SKM-1 treated with dmso at 0.1 percent for 144 hours (cell line): ENCODE data around the gene PHF21A.

ENCODE experiments used
- DNase-seq: peaks from one replicate; lab custom pipeline; 2025; ENCODE audit not compliant: unreplicated experiment; lab: John Stamatoyannopoulos, UW

Gene PHF21A

DNA sequence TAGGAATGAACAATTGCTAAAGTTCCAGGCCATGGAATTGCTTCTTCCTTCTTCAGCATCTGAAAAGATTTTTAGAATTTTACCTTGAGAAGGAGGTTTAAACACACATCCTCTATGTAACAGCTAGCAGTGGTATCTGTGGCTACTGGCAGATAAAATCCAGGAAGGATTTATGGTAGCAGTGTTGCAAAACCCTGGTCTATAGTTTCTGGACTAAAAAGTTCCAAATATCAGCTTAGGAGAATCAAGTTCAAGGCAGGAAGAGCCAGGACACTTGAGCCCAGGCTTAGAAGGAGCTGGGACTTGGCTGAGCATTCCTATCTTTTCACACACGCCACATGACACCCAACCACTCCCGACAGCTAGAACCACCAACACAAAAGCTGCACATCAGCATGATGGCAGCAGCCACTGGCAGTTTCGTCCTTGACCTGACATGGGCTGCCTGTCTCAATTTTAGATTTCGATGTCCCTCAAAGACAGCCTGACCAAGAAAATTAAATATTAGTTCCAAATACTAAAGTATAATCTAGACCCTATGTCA, 184.7 kb downstream of the PHF21A start:
- DNase-seq, result no peak

DNA sequence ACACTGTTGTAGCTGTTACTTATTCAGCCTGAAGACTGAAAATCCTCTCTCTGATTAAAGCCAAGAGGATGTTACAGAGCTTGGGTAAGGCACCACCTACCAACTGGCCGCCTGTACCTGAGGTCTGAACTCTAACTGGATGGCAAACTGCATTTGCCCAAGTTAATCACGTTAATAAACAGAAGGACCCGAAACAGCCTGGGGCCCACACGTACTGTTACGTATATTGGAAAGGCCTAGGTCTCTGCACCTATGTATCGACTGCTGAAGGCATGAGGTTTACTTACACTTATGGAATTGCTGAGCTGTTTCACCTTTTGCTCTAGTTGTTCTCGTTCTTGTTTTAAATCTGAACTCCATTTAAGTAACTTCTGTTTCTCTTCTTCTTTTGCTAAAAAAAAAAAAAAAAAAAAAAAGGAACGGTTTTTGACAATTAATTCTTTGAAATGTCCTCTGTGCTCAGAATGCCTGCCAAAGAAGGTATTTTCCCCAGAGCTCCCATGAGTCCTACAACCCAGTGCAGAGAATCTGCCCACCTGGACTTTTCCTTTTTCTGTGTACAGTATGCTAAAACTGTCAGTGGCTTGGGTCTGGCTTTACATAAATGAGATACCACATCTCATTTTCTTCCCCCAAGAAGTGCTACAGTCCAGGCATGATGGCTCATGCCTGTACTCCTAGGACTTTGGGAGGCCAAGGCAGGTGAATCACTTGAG, 185.7 kb downstream of the PHF21A start:
- DNase-seq, result no peak

DNA sequence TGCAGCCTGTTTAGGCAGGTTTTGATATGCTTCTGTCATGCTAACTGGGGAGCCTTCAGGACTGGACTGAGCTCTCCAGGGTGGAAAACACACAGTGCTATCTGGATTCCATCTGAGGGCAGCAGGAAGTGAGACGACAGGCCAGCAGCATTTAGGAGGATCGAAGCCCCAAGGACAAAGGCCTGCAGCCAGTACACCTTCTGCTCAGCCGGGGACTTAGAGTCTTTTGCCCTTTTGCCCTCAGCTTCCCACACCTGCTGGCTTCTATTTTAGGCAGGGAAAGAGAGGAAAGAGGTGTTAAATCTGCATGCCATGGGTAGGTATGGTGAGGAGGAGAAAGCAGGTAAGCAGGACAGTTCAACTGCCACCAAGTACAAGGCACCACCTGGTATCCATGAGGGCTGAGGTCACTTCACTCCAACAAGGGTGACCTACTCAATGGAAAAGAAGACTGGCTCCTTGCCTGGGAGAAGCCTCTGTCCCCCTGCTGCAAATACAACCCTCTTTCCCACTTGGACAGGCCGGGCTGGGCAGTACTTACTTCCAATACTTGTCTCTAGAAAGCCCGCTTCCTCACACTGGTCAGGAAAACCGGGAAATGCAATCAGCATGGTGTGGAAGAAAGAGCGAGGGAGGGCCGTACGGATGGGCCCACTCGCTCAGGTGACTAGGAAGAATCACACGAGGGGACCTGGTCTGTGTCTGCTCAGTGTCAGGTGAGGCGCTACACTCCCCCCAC, 186.5 kb downstream of the PHF21A start:
- no peak for DNase-seq

DNA sequence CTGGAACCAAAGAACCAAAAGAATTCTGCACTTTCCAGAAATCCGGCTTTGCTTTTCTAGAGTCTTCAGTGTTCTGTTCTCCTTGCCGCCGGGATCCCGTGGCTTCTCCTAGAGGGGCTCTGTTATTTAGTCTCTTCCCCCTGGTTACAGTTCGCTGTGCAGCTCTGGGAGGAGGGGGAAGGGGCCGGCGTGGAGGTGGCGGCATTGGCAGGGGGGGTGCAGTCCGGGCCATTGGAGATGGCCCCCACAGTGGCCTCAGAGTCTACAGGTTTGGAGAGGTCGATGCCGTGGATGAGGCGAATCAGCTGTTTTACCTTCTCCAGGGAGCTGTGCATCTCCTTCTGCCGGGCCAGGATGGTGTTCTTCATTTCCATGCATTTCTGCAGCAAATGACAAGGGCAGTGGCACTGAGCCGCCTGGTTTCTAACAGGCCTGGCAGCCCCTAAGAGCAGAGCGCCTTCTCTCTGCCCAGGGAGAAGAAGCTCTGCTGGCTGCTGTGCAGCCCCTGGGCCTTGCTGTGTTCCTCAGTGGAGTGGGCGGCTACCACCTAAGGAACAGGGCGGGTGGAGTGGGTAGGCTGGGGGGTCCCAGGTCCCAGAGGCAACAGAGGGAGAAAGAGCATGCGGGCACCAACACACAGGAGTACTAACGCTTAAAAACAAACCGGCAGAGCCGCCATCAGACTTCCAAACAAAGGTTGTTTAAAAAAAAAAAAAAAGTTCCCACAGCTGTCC, 187.2 kb downstream of the PHF21A start:
- no peak for DNase-seq

DNA sequence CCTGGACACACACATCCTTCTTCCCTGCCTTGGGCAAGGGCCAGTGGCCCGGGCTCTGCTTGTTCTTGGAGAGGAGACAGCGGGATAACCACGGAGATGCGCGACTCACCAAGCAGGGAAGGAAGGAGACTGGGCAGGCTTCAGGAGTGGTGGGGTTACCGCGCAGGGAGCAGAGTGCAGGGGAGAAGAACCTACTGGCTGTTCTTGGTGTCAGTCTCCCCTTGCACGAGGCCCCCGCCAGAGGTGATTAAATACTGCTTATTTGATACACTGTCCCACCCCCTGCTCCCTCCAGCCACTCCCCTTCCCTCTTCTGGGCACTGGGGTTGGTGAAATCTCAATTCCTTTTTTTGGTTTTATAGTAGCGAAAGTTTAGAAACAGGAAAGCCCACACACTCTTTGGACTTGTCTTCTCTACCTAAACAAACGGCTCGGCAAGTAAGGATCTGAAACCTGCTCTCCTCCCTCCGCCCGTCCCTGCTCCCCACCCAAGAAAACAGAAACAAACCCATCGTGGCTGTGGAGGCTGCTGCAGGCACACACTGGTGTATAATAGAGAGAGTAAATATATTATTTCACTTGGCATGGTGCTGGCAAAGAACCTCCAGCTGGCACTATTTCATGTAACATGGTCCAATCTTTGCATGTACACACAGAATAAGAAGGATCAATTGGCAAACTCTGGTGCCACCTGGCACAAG, 188.0 kb downstream of the PHF21A start:
- DNase-seq, result no peak

DNA sequence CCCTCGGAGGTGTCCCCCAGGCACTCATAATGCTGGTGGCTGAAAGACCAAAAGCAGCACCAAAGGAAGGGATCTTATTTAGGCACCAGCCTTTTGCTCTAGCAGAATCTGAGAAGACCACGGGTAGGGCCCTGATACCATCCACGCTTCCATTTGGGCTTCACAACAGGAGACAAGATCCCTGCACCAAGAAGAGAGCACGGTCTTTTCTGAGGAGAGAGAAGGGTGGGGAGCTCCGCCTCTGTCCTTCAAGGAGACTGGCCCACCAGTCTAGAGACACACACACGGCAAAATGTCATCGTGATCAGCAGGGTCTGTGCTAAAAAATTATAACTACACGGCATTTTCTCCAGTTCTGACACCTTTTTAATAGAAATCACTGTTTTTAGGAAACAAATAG, 189.0 kb downstream of the PHF21A start:
- DNase-seq, result no peak

DNA sequence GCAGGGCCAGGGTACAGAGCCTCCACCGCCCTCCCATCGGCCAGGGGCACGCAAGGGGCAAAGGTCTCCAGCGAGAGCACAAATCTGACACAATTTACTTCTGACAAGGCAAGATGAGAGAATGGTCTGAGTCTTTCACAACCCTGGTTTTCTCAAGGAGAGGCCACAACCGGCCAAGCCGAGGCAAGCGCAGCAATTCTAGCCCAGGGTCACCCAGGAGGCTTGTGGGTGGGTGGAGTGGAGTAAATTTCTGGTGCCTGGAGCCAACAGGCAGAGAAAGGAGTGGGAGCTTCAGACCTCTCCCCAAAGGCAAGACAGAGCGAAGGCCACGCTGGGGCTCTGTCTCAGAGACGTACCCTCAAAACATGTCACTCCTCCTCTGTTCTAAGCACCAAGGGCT, 189.5 kb downstream of the PHF21A start:
- no peak for DNase-seq

DNA sequence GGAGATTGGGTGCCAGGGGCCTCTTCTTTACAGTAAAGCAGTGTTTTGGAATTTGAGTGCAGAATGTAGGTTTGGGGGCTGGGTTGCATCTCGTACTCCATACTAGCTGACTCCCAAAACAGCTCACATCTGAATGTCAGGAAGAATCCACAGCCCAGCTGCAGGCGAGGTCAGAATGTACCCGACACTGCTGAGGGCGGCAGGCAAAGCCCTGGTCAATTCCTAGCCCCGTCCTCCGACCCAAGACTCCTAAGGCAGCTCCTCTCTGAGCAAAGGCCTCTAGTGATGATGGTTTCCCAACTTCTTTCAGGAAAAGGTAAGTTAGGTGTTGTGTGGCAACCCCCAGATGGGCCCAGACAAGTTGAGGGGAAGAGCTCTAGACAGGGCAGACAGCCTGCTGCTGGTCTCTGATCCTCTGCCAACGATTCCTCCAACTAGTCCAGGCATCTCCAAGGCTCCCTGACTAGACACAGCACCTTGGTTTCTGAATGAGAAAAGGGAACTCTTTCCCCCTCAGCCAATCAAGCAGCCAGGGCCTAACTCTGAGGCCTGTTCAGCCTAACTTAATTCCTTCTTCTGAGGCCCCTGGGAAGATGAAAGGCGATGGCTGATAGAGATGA, 190.2 kb downstream of the PHF21A start:
- DNase-seq, result no peak

DNA sequence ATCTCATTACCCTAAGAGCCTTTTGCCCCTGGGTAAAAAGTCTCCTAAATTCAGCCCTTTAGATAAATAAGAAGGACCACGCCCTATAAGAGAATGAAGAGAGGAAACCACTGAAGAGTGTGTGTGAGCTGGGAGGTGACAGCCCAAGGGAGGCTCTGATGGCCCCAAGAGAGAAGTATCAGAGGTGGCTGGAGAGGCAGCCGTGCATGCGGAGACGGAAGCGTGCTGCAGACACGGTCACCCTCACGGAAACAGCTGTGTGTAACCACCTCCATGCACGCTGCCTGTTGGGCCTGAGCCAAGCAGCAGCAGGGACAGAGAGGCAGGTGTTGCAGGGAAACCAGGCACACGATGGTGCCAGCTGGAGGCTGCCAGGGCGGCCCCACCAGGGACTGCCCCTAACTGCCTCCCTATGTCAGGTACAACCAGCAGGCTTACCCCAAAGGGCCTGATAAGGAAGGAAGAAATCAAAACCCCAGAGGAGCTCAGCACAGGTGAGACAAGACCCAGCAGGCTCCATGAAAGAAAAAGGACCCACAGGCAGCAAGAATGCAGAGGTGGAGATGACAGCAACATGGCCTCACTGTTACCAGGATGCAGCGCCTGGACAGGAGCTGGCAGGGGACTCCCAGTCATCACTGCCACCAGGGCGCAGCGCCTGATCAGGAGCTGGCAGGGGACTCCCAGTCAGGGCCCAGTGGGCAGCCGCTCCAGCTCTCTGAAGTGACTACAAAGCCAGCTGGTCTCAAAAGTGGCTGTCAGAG, 191.0 kb downstream of the PHF21A start:
- no peak for DNase-seq

DNA sequence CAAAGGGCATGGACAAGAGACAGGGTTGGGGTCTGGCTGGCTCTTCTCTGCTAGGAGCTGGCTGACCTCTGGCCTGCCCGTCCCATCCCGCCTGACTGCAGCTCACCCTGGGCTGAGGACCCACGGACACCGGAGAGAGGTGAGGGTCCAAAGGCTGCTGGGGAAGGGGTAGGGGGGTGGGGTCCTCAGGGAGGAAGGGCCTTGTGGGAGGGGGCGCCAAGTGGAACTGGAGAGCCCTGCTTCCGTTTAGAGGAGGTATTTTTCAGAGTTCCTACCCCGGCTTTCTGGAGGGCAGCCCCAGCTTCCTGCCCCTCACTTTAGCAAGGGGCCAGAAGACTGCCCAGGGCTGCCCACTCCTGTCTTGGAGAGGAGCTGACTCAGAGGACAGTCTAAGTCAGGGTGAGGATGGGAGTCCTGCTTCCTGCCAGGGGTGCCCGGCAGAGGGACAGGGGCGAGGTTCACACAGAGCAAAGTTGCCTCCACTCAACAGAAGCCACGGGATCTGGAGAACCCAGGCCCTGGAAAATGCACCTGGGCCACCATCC, 191.7 kb downstream of the PHF21A start:
- DNase-seq, result no peak

DNA sequence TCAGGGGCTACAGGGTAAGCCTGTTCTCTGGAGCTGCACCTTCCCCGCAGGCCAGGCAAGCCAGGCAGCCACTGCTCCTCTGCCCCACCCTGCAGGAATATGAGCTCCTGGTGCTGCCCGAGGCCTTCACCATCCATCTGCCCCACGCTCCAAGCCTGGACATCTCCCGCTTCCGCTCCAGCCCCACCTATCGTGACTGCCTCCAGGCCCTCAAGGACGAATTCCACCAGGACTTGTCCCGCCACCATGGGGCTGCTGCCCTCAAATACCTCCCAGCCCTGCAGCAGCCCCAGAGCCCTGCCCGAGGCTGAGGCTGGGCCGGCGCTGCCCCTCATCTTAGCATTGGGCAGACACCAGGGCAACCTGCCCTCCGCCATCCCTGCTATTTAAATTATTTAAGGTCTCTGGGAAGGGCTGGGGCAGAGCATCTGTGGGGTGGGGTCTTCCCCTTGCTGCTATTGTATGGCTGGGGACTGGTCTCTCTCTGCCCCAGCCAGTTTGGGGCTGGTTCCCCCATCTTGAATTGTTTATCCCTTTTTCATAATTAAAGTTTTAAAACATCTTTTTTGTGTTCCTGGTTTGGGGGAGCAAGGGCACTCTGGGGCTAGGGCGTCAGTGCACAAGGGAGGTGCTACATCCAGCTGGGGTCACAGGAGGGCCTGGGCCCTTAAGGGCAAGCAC, 192.6 kb downstream of the PHF21A start:
- DNase-seq, result no peak

DNA sequence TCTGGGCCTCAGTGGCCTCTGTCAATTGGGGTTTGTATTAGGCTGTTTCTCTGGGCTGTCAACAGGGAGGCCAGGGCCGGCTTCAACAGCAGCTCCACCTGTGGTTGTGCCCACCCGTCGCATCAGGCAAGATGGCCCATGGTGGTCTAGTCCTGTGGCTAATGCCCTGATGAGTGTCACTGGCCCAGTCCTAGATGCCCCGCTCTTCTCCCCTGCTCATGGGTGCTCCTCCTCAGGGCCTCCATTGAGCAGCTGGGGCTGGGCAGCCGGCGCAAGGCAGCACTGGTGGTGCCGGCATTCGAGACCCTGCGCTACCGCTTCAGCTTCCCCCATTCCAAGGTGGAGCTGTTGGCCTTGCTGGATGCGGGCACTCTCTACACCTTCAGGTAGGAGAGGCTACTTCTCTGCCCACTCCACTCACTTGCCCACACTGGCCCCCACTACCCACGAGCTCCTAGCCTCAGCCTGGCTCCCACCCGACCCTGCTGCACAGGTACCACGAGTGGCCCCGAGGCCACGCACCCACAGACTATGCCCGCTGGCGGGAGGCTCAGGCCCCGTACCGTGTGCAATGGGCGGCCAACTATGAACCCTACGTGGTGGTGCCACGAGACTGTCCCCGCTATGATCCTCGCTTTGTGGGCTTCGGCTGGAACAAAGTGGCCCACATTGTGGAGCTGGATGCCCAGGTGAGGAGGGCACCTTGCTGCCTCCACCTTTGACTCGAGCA, 193.4 kb downstream of the PHF21A start:
- no peak for DNase-seq

DNA sequence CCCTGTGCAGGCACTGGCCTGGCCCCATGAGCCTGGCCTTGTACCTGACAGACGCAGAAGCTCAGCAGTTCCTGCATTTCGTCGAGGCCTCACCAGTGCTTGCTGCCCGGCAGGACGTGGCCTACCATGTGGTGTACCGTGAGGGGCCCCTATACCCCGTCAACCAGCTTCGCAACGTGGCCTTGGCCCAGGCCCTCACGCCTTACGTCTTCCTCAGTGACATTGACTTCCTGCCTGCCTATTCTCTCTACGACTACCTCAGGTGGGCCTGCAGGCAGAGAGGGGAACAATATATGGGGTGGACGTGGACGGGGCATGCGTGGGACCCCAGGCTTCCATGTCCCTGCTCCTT, 193.9 kb downstream of the PHF21A start:
- no peak for DNase-seq

DNA sequence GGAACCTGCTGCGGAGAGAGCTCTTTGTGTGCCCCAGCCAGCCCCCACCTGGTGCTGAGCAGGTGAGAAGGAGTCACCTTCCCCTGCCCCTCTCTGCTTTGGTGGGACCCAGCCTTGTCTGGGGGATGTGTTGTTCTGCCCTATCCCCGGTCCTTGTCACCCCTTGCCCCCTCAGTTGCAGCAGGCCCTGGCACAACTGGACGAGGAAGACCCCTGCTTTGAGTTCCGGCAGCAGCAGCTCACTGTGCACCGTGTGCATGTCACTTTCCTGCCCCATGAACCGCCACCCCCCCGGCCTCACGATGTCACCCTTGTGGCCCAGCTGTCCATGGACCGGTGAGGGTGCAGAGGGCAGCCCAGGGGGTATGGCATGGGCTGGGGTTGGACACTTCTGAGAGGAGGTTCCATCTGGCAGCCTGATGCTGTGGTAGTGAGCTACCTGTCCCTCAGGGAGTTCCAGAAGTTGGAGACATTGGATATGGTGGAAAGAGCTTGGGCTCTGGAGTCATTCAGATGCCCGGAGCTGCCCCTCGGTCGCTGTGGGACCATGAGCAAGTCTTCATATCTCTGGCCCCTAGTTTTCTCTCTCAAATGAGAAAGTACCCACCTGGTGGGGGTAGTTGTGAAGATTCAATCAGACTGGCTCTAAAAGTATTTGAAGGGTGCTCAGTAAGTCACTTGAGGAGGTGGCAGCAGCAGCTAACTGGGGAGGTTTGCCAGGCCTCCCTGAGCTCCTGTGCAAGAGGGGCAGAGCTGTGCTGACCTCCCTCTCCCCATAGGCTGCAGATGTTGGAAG, 194.5 kb downstream of the PHF21A start:
- DNase-seq, result no peak

DNA sequence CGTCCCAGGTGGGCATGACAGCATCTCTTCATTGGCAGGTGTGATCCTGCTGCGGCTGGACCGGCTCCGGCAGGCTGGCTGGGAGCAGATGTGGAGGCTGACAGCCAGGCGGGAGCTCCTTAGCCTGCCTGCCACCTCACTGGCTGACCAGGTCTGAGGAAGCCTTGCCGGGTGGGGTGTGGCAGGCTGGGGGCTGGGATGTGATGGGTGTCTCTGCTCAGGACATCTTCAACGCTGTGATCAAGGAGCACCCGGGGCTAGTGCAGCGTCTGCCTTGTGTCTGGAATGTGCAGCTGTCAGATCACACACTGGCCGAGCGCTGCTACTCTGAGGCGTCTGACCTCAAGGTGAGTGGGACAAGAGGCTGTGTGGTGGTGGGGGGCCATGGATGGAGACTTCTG, 195.3 kb downstream of the PHF21A start:
- DNase-seq, result no peak

DNA sequence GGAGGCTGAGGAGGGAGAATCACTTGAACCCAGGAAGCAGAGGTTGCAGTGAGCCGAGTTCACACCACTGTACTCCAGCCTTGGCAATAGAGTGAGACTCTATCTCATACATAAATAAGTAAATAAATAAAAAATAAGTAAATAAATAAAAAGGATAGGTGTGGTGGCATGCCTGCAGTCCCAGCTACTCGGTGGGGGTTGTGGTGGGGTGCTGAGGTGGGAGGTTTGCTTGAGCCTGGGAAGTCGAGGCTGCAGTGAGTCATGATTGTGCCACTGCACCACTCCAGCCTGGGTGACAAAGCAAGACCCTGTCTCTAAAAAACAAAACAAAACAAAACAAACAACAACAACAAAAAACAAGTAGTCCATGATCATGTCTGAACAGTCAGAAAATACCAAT, 195.7 kb downstream of the PHF21A start:
- DNase-seq, result no peak

DNA sequence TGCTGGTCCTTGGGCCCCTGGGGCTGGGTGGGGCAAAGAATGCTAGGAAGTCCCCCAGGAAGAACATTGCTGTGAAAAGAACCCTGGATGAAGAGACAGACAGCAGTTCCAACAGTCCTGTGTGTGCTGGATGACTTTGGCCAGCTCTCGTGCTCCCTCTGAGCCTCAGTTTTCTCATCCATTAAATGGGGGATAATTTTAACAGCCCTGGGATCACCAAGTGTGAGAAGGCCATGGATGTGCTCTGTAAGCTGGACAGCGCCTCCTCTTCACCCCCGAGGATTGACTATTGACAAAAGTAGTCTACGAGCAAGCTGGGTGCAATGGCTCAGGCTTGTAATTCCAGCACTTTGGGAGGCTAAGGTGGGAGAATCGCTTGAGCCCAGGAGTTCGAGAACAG, 196.3 kb downstream of the PHF21A start:
- no peak for DNase-seq
